NCI-H128 (cell line): ENCODE results near the gene CCDC178.

Experiments
- DNase-seq: peaks from one replicate; lab custom pipeline; 2025; ENCODE audit not compliant: unreplicated experiment; lab: John Stamatoyannopoulos, UW

Gene CCDC178

GRCh38 chr18:33146014-33146413 is 294.5 kb downstream of the CCDC178 start:
- no peak for DNase-seq

DNA sequence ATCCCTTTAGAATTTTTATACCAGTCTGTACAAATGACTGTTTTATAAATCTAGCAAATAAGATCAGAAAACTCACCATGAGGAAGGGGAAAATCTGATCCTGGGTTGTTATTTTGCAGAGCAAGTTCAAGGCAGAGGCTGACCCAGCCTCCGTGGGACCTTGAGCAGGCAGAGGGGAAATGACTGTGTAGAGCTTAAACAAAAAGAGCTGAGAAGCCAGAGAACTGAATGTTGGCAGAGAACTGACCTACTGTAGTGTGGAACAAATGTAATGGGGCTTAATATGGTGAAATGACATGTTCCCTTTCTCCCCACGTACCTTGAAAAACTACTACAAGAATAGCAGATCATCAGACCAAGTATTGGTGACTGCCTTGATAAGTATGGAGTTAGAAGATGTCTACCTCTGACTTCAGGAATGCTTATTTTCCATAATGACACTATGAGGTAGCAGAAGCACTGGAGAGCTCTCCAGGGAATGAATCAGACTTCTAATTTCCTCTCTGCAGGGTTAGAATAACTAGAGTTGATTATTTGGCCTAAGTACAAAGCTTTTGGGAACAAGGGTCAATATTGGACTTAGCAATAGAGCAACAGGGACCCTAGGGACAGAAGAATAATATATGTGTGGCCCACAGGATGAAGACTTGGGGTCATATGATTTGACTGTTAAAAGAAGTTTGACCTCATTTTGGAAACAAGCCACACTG is 304.4 kb downstream of the CCDC178 start:
- no peak for DNase-seq

DNA sequence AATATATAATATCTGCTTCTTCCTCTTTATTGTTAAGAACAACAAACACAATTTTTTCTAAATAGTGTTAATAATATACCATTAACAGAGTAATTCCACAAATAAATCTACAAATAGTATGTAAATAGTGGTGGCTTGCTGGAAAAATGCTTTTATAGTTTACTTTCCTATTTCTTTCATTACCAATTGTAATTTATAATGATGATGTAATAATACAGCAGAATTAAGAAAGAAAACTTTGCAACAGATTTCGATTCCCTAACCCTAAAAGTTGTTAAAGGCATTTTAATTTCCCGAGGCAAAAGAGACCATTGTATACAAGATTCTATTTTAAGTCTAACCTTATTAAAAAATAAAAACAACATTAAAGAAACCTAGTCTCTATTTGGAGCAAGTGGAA is 307.9 kb downstream of the CCDC178 start:
- no peak for DNase-seq

GRCh38 chr18:33128581-33128980 is 311.9 kb downstream of the CCDC178 start:
- no peak for DNase-seq

GRCh38 chr18:33123862-33124518 is 316.5 kb downstream of the CCDC178 start:
- peak; percentile 83 for DNase-seq

- DNase-seq, result peak; percentile 53
Measured at GRCh38 chr18:33116376-33116775, 324.1 kb downstream of the CCDC178 start.

GRCh38 chr18:33115917-33116316 is 324.6 kb downstream of the CCDC178 start:
- no peak for DNase-seq

GRCh38 chr18:33115476-33115875 is 325.0 kb downstream of the CCDC178 start:
- DNase-seq, result no peak

DNA sequence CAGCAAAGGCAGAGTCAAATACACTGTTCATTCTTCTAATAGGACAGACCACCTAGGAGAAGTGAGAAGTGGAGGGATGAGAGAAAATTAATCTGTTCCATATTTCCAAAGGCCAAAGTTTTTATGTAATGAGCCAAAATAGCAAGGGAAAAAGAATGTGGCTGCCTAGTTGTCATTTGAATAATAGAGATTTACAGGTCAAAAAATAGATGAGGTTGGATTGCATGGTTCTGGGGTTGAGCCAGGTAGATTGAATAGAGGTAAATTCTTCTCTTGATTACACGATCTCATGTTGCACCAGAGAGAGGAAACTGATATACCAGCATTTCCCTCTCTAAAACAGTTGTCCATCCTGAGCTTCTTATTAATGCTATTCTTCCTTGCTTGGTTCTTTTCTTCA is 325.8 kb downstream of the CCDC178 start:
- DNase-seq, result no peak

GRCh38 chr18:33113416-33113815 is 327.1 kb downstream of the CCDC178 start:
- DNase-seq, result no peak

- no peak for DNase-seq
Measured at GRCh38 chr18:33107511-33107910, 333.0 kb downstream of the CCDC178 start.

GRCh38 chr18:33101316-33101715 is 339.2 kb downstream of the CCDC178 start:
- no peak for DNase-seq

DNA sequence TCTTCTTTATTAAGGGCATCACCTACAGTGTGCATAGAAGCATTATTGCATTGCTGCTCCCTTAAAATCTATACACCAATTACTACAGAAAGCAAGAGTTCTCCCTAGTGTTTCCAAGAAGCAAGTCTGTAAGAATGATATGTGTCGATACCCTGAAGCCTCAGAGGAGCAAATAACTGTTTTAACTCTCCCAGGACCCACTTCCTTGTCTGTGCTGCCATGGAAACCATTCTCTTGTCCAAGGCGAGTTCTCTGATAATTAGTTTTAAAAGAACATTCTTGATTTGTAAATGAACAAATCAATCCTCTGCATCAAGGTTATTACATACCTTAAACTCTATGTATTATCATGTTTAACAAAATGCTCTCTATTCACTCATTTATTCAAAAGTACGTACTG is 340.9 kb downstream of the CCDC178 start:
- no peak for DNase-seq

GRCh38 chr18:33097126-33097525 is 343.4 kb downstream of the CCDC178 start:
- DNase-seq, result no peak

DNA sequence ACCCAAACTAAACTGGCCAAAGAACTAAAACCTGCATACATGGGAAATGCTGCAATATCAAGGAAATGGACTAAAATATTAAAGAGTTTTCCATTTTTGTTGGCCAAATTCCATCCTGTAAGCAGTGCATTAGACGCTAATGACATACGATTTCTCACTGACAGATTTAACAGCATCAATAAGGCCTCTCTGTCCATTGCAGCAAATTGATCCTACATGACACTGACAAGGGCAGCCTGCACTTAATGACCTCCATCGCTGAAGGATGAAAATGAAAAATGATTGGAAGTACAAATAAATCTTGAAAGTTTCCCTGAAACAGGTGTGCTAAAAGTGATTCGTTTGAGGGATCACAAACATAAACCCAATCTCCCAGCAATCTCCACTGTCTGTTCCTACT is 350.1 kb downstream of the CCDC178 start:
- DNase-seq, result no peak

- no peak for DNase-seq
Measured at GRCh38 chr18:33076601-33077000, 363.9 kb downstream of the CCDC178 start.

DNA sequence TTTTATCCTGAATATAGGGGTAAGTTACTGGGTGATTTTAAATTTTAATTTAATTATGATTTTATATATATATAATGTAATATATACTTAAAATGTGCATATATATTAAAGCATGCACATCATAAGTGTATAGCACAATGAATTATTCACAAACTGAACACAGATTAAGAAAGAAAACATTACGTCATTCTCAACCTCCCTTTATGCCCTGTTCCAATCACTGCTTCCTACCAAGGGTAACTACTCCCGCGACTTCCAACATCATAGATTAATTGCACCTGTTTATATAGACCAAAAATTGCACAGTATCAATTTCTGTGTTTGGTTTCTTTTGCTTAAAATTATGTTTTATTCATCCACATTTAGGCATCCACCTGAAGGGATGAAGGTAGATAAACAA is 366.4 kb downstream of the CCDC178 start:
- no peak for DNase-seq

DNA sequence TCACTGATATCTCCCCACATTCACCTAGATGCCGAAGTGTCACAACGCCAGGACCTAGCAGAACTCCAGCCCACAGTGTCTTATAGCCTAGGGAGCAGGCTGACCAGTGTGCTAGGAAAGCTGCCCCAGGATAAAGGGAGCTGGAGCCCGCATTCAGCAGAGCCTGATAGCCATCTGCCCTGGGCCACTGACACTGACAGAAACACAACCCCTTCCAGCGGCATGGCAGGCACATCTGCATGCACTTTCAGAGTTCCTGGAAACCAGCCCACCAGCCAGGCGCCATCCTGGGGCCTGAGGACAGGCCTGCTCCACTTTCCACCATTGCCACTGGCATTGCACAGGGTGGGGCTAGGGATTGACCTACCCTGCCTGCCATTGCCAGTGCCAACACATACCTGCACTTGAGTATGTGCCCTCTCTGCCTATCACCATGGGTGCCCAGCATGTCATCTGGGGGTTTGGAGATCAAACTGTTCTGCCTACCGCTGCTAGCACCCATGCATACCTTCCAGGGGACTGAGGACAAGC is 377.6 kb downstream of the CCDC178 start:
- DNase-seq, result no peak

GRCh38 chr18:33052886-33053285 is 387.6 kb downstream of the CCDC178 start:
- DNase-seq, result no peak

- peak; percentile 82 for DNase-seq
Measured at GRCh38 chr18:33051407-33051806, 389.1 kb downstream of the CCDC178 start.

GRCh38 chr18:33040213-33040612 is 400.3 kb downstream of the CCDC178 start:
- no peak for DNase-seq

DNA sequence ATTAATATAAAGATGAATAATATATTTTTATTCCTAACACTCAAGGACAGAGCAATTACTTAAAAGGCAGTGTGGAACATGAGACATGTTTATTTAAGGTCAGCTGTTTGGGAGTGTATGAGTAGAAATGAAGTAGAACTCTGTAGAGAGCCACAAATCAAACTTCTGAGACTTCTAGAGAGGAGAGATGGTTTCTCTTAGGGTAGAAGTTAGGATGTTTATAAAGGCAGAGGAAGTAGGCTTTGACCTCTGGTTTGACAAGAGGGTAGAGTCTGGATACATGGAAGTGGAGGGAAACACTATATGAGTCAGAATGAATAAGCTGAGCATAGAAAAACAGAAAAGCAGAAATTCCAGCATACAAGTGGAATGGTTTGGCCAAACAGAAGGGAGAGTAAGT is 405.6 kb downstream of the CCDC178 start:
- DNase-seq, result no peak

- no peak for DNase-seq
Measured at GRCh38 chr18:33034212-33034611, 406.3 kb downstream of the CCDC178 start.
